ENCODE data around the gene SCD.

The SCD gene

GRCh38 chr10:100364735-100365391 lies 17.8 kb downstream of the SCD start:
- ATAC-seq (ENCODE audit: low read depth): peak; percentile 86
- Histone ChIP-seq H3K4me3 (ENCODE audit: severe bottlenecking) (no peak overlapping the region), H3K27ac (ENCODE audit: poor library complexity, severe bottlenecking) (peak overlapping the region; percentile 91), H3K9me3 (ENCODE audit: severe bottlenecking) (no peaks in the 10 kb centered on the region), H3K27me3 (ENCODE audit: insufficient read depth, poor library complexity, severe bottlenecking) (no peaks in the 10 kb centered on the region), H3K36me3 (ENCODE audit: low read depth) (peaks cover 42% of the 10 kb centered on the region), H3K4me1 (ENCODE audit: insufficient read depth, poor library complexity, severe bottlenecking) (peaks cover 24% of the 10 kb centered on the region)
- no peak for TF ChIP-seq CTCF (IDR thresholded peaks at IDR 0.05; ENCODE audit: poor library complexity, severe bottlenecking)
- DNase-seq (ENCODE audit: low spot score): peak; percentile 80

- DNase-seq (ENCODE audit: low spot score) (no peak), ATAC-seq (ENCODE audit: low read depth) (no peak)
- no peaks in the 10 kb centered on the region for H3K9me3 ChIP-seq (ENCODE audit: severe bottlenecking)
- no peaks in the 10 kb centered on the region for H3K27me3 ChIP-seq (ENCODE audit: insufficient read depth, poor library complexity, severe bottlenecking)
- no peak for TF ChIP-seq CTCF (IDR thresholded peaks at IDR 0.05; ENCODE audit: poor library complexity, severe bottlenecking)
- H3K36me3 ChIP-seq (ENCODE audit: low read depth): 0 out of 2 replicates have a peak, but pooled peaks cover 5% of the 10 kb centered on the region
- peaks cover 46% of the 10 kb centered on the region for H3K4me1 ChIP-seq (ENCODE audit: insufficient read depth, poor library complexity, severe bottlenecking)
- no peak overlapping the region for H3K4me3 ChIP-seq (ENCODE audit: severe bottlenecking)
- no peak overlapping the region for H3K27ac ChIP-seq (ENCODE audit: poor library complexity, severe bottlenecking)
Observed at GRCh38 chr10:100368721-100369120, 21.7 kb downstream of the SCD start.

- DNase-seq (ENCODE audit: low spot score): peak; percentile 94
Observed at GRCh38 chr10:100370714-100371481, 23.9 kb downstream of the SCD start.

GRCh38 chr10:100371482-100372027 lies 24.5 kb downstream of the SCD start:
- H3K36me3 ChIP-seq (ENCODE audit: low read depth): no peaks in the 10 kb centered on the region
- H3K4me3 ChIP-seq (ENCODE audit: severe bottlenecking): no peak overlapping the region
- H3K4me1 ChIP-seq (ENCODE audit: insufficient read depth, poor library complexity, severe bottlenecking): peaks cover 34% of the 10 kb centered on the region
- no peak for ATAC-seq (ENCODE audit: low read depth)
- no peaks in the 10 kb centered on the region for H3K9me3 ChIP-seq (ENCODE audit: severe bottlenecking)
- no peak for TF ChIP-seq CTCF (IDR thresholded peaks at IDR 0.05; ENCODE audit: poor library complexity, severe bottlenecking)
- no peak for DNase-seq (ENCODE audit: low spot score)
- H3K27me3 ChIP-seq (ENCODE audit: insufficient read depth, poor library complexity, severe bottlenecking): no peaks in the 10 kb centered on the region
- H3K27ac ChIP-seq (ENCODE audit: poor library complexity, severe bottlenecking): peak overlapping the region; percentile 99

More at GRCh38 chr10:100370714-100371481, 23.9 kb downstream of the SCD start:
- no peak for TF ChIP-seq CTCF (IDR thresholded peaks at IDR 0.05; ENCODE audit: poor library complexity, severe bottlenecking)
- H3K4me3 ChIP-seq (ENCODE audit: severe bottlenecking): no peak overlapping the region
- no peaks in the 10 kb centered on the region for H3K9me3 ChIP-seq (ENCODE audit: severe bottlenecking)
- ATAC-seq (ENCODE audit: low read depth): peak; percentile 69
- peak overlapping the region; percentile 99 for H3K27ac ChIP-seq (ENCODE audit: poor library complexity, severe bottlenecking)
- no peaks in the 10 kb centered on the region for H3K27me3 ChIP-seq (ENCODE audit: insufficient read depth, poor library complexity, severe bottlenecking)
- H3K36me3 ChIP-seq (ENCODE audit: low read depth): no peaks in the 10 kb centered on the region
- H3K4me1 ChIP-seq (ENCODE audit: insufficient read depth, poor library complexity, severe bottlenecking): peaks cover 34% of the 10 kb centered on the region
